WTC11 (cell line): ENCODE measurements around the gene EIF3I.

ENCODE experiments used
- CDX4 ChIP-seq: fragments of 250-450 bp; sonication (Bioruptor Pico); IDR thresholded peaks from 2 replicates; pipeline ENCODE4 v1.9.0; 2021; ENCODE audit warnings: moderate library complexity, mild to moderate bottlenecking, inconsistent platforms, borderline replicate concordance
- CTCF ChIP-seq: fragments of 200-600 bp; IDR thresholded peaks from 2 replicates; pipeline ENCODE4 v1.8.0; 2022; ENCODE audit warnings: antibody characterized with exemption
- ESRRA ChIP-seq: sonication (generic); formaldehyde crosslinking; IDR thresholded peaks from 2 replicates; pipeline ENCODE4 v1.8.1; 2022; ENCODE audit warnings: mild to moderate bottlenecking, missing genetic modification reagents, borderline replicate concordance
- PREB ChIP-seq: sonication (generic); formaldehyde crosslinking; IDR thresholded peaks from 2 replicates; pipeline ENCODE4 v1.8.1; 2022; ENCODE audit warnings: mild to moderate bottlenecking, missing genetic modification reagents, moderate library complexity, borderline replicate concordance

- TF ChIP-seq CTCF (no peak), CDX4 (CRISPR knock-in tag) (no peak), PREB (CRISPR knock-in tag) (no peak), ESRRA (no peak)
These were observed 43.1 kb upstream of the EIF3I start for GRCh38 chr1:32179193-32179442.
